IMR-90 (cell line): ENCODE data around the gene EXD2. TPM values are rescaled to one million over a fixed set of nuclear protein-coding genes. Genes with fewer than 3 reads are reported as not detected.

Source experiments
- ATAC-seq: fragments of 200-7000 bp; cut with Tn5 transposase; 2 replicates; pipeline ENCODE4 v1.9.1; 2020; ENCODE audit warnings: low read depth, mild to moderate bottlenecking, moderate library complexity
- BruUV-seq: library from RNA; stranded (reverse); fragments of 400-500 nt; replicated peaks from 2 replicates; lab custom pipeline; 2021; lab: Mats Ljungman, UMichigan
- CTCF ChIA-PET: fragments of 300-600 bp; formaldehyde crosslinking; extraction: SDS; loops from one replicate; lab custom pipeline; 2021; ENCODE audit warnings: antibody characterized with exemption; lab: Yijun Ruan, JAX
- POLR2A ChIA-PET: fragments of 300-600 bp; sonication (Branson Sonifier 250); formaldehyde crosslinking; loops from one replicate; lab custom pipeline; 2022; ENCODE audit warnings: antibody characterized with exemption; ENCODE audit not compliant: unreplicated experiment; lab: Charles Lee
- DNase-seq: peaks from one replicate; pipeline ENCODE4 v3.0.0; 2013
- H2AFZ ChIP-seq: replicated peaks from 2 replicates; pipeline ENCODE3; 2013; ENCODE audit warnings: low read length, mild to moderate bottlenecking; ENCODE audit not compliant: poor library complexity
- H2AK5ac ChIP-seq: 2 replicates; pipeline ENCODE4 v1.6.1; 2013; ENCODE audit warnings: low read depth, low read length, inconsistent platforms
- H2AK9ac ChIP-seq: replicated peaks from 2 replicates; pipeline ENCODE3; 2013; ENCODE audit warnings: mild to moderate bottlenecking, low read depth, low read length, moderate library complexity; ENCODE audit not compliant: poor library complexity
- H2BK120ac ChIP-seq: 2 replicates; pipeline ENCODE4 v1.6.1; 2013; ENCODE audit warnings: low read depth, low read length, inconsistent platforms
- H2BK15ac ChIP-seq: 3 replicates; pipeline ENCODE4 v1.6.1; 2013; ENCODE audit warnings: low read depth, low read length, inconsistent platforms
- H2BK20ac ChIP-seq: 2 replicates; pipeline ENCODE4 v1.6.1; 2013; ENCODE audit warnings: low read depth, mild to moderate bottlenecking, inconsistent platforms, low read length, moderate library complexity
- H2BK5ac ChIP-seq: 2 replicates; pipeline ENCODE4 v1.6.1; 2013; ENCODE audit warnings: mild to moderate bottlenecking, low read depth, low read length, inconsistent platforms; ENCODE audit not compliant: poor library complexity, severe bottlenecking
- H3K14ac ChIP-seq: replicated peaks from 2 replicates; pipeline ENCODE4 v1.6.1; 2013; ENCODE audit warnings: low read depth, low read length, inconsistent platforms
- H3K18ac ChIP-seq: 2 replicates; pipeline ENCODE4 v1.6.1; 2013; ENCODE audit warnings: low read depth, low read length, control low read depth
- H3K23ac ChIP-seq: 2 replicates; pipeline ENCODE4 v1.6.1; 2013; ENCODE audit warnings: low read depth, low read length, inconsistent platforms
- H3K27ac ChIP-seq: 2 replicates; pipeline ENCODE4 v1.5.1; 2013; ENCODE audit warnings: mild to moderate bottlenecking, control low read depth, low read length; ENCODE audit not compliant: insufficient read depth
- H3K27me3 ChIP-seq: 2 replicates; pipeline ENCODE4 v1.6.1; 2013; ENCODE audit warnings: low read length; ENCODE audit not compliant: control insufficient read depth, insufficient read depth
- H3K36me3 ChIP-seq: 2 replicates; pipeline ENCODE4 v1.6.1; 2013; ENCODE audit warnings: low read length, mixed read lengths; ENCODE audit not compliant: control insufficient read depth, insufficient read depth
- H3K4ac ChIP-seq: 2 replicates; pipeline ENCODE4 v1.6.1; 2013; ENCODE audit warnings: low read depth, low read length, inconsistent platforms
- H3K4me1 ChIP-seq: 2 replicates; pipeline ENCODE4 v1.6.1; 2013; ENCODE audit warnings: low read length, mixed read lengths; ENCODE audit not compliant: control insufficient read depth, insufficient read depth
- H3K4me2 ChIP-seq: 2 replicates; pipeline ENCODE4 v1.6.1; 2013; ENCODE audit warnings: low read depth, mild to moderate bottlenecking, control low read depth, low read length, moderate library complexity
- H3K4me3 ChIP-seq: 2 replicates; pipeline ENCODE4 v1.5.1; 2013; ENCODE audit warnings: low read depth, mild to moderate bottlenecking, control low read depth, low read length, moderate library complexity; ENCODE audit not compliant: insufficient read depth
- H3K56ac ChIP-seq: 2 replicates; pipeline ENCODE4 v1.6.1; 2013; ENCODE audit warnings: low read length, inconsistent platforms; ENCODE audit not compliant: insufficient read depth; ENCODE audit errors: extremely low read depth
- H3K79me1 ChIP-seq, 2 experiments: 2 replicates each; pipeline ENCODE4 v1.6.1; 2013; ENCODE audit warnings: low read length in 2 of 2, inconsistent platforms in 1 of 2, low read depth in 1 of 2
- H3K9ac ChIP-seq: 2 replicates; pipeline ENCODE4 v1.6.1; 2013; ENCODE audit warnings: low read depth, low read length, control low read depth
- H3K9me1 ChIP-seq: 2 replicates; pipeline ENCODE4 v1.6.1; 2013; ENCODE audit warnings: low read length, inconsistent platforms; ENCODE audit not compliant: insufficient read depth
- H3K9me3 ChIP-seq: 2 replicates; pipeline ENCODE4 v1.6.1; 2013; ENCODE audit warnings: low read length; ENCODE audit not compliant: control insufficient read depth, insufficient read depth
- H4K20me1 ChIP-seq: 2 replicates; pipeline ENCODE4 v1.6.1; 2013; ENCODE audit warnings: low read length, inconsistent platforms; ENCODE audit not compliant: insufficient read depth
- H4K5ac ChIP-seq: 2 replicates; pipeline ENCODE4 v1.6.1; 2013; ENCODE audit warnings: mild to moderate bottlenecking, low read depth, low read length, control low read depth
- H4K8ac ChIP-seq, 2 experiments: 2 replicates each; pipeline ENCODE4 v1.6.1; 2013; ENCODE audit warnings: low read depth in 2 of 2, low read length in 2 of 2, control low read depth in 1 of 2, inconsistent platforms in 1 of 2
- H4K91ac ChIP-seq: 2 replicates; pipeline ENCODE4 v1.6.1; 2013; ENCODE audit warnings: low read depth, low read length, inconsistent platforms; ENCODE audit not compliant: insufficient read depth
- BHLHE40 ChIP-seq: fragments of 150-350 bp; IDR thresholded peaks from 2 replicates; pipeline ENCODE4 v1.6.1; 2016; ENCODE audit warnings: mild to moderate bottlenecking, low read depth, low read length
- CEBPB ChIP-seq: IDR thresholded peaks from 2 replicates; pipeline ENCODE4 v1.6.1; 2012; ENCODE audit warnings: low read depth, low read length, improper control_type of control experiment
- CHD1 ChIP-seq: IDR thresholded peaks from 2 replicates; pipeline ENCODE4 v1.6.1; 2012; ENCODE audit warnings: low read depth, low read length, improper control_type of control experiment
- WGBS, 2 experiments: methylation state at CpG; one replicate each; pipeline versions ENCODE4 v1.1.5 to v1.1.7; 2013; ENCODE audit warnings: missing lambda C conversion rate in 2 of 2; ENCODE audit not compliant: insufficient read length in 1 of 2; ENCODE audit errors: extremely low coverage in 2 of 2; 5-methylcytosine and 5-hydroxymethylcytosine counted together
- dilution Hi-C: fragments of 300-500 bp; cut with HindIII; formaldehyde crosslinking; loops from one replicate; pipeline ENCODE4 v1.14.3; 2018; ENCODE audit warnings: low sequenced_read_pairs; ENCODE audit not compliant: unreplicated experiment
- in situ Hi-C: fragments of 300-500 bp; cut with MboI; formaldehyde crosslinking; loops from 3 replicates; pipeline ENCODE4 v1.14.3; 2019; ENCODE audit warnings: low sequenced_read_pairs, inconsistent platforms, mixed read lengths
- intact Hi-C: fragments of 100-400 bp; cut with micrococcal nuclease; formaldehyde crosslinking; loops from 2 replicates; pipeline ENCODE4 v1.10.0; 2022
- polyA plus RNA-seq, 3 experiments: library from polyadenylated mRNA; depleted of rRNA; stranded (reverse); fragments of >200 nt; gene quantifications; 2 replicates each; pipeline ENCODE4 v1.2.3, GENCODE V29; 2012; ENCODE audit warnings: low replicate concordance in 1 of 3
- total RNA-seq: library from RNA; depleted of rRNA; stranded (reverse); fragments of >200 nt; gene quantifications from 2 replicates; pipeline ENCODE4 v1.2.3, GENCODE V29; 2012

The EXD2 gene
- total and polyA plus RNA-seq, 2 of the 4 experiments (the other 2 are of a cell fraction), result 11.0 to 13.3 TPM

DNA sequence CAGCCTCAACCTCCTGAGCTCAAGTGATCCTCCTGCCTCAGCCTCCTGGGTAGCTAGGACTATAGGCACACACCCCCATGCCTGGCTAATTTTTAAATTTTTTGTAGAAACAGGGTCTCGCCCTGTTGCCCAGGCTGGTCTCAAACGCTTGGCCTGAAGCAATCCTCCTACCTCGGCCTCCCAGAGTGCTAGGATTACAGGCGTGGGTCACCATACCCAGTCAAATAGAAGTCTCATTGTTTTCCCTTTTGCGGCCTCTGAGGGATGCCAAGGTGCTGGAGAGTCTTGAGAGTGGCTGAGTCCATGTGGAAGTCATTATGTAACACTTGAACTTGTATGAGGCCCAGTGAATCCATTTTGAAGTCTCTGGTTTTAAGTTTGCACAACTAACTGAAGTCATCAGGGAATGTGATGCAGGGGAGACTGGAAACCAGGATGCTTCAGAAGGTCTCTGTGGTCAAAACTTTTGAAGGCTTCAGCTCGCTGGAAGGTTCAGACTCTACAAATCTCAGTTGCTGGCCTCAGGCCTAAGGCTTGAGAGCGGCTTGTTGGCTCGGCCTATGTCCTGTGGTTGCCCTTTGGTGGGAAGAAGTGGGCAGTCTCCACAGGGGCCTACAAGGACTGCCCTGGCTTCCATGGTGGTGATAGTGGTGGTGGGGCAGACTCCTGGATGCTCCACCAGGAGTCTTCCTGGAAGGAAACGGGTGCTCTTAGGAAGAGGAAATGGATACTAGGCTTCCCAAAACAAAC, 97.8 kb downstream of the EXD2 start:
- no TSS peak for BruUV-seq
- Histone ChIP-seq H3K56ac (no peak overlapping the region), H3K9ac (no peak overlapping the region), H4K5ac (no peak overlapping the region), H3K36me3 (no peaks in the 10 kb centered on the region), H2BK120ac (no peak overlapping the region), H2BK5ac (no peak overlapping the region), H3K9me1 (no peaks in the 10 kb centered on the region), H2BK15ac (no peak overlapping the region), H2AFZ (no peak overlapping the region), H3K27me3 (peaks cover 18% of the 10 kb centered on the region), H3K4me1 (no peaks in the 10 kb centered on the region; the same call in 1 of the 2 replicates), H3K4me2 (no peak overlapping the region), H3K23ac (no peak overlapping the region), H3K18ac (no peak overlapping the region), H2BK20ac (no peak overlapping the region), H3K4ac (no peak overlapping the region), H3K27ac (no peak overlapping the region), H4K20me1 (no peaks in the 10 kb centered on the region), H3K79me1 (no peaks in the 10 kb centered on the region), H4K8ac (no peak overlapping the region), H3K14ac (no peak overlapping the region), H2AK5ac (no peak overlapping the region), H4K91ac (no peak overlapping the region), H2AK9ac (no peak overlapping the region), H3K4me3 (no peak overlapping the region), H3K9me3 (no peaks in the 10 kb centered on the region)
- DNase-seq, result no peak
- CTCF ChIA-PET, result interaction anchor here (1.7 to 2.0 kb wide), 2 partner anchors 9 to 42 kb away, joined by 4 to 17 read pairs; no protein-coding TSS in a partner anchor
- POLR2A ChIA-PET, result no interaction called here
- dilution Hi-C loops (no loop called here), intact Hi-C loops (loop anchor here (5.0 kb wide), 1 partner anchor 42 kb away; no protein-coding TSS in a partner anchor), in situ Hi-C loops (no loop called here)
- WGBS, 2 experiments, result 87% methylated on average over 3 of the region's 9 CpGs; no CpG with 5 or more reads in 1 of the 2 experiments
- TF ChIP-seq CHD1, result no peak
- TF ChIP-seq CEBPB, result no peak
- TF ChIP-seq BHLHE40, result no peak
- ATAC-seq, result no peak
